Fibroblast of peridontal ligament (primary cell): ENCODE results near the gene METTL27.
"Not testable (repeated sequence)": the region's sequence is repeated elsewhere in the genome, so short reads cannot be mapped to it uniquely, and the experiment has no call there.

Experiments
- DNase-seq: peaks from one replicate; pipeline ENCODE4 v3.0.0-alpha.2; 2010; ENCODE audit errors: extremely low read depth

Gene METTL27

GRCh38 chr7:73839290-73839689 is 3.0 kb downstream of the METTL27 start:
- no peak for DNase-seq

DNA sequence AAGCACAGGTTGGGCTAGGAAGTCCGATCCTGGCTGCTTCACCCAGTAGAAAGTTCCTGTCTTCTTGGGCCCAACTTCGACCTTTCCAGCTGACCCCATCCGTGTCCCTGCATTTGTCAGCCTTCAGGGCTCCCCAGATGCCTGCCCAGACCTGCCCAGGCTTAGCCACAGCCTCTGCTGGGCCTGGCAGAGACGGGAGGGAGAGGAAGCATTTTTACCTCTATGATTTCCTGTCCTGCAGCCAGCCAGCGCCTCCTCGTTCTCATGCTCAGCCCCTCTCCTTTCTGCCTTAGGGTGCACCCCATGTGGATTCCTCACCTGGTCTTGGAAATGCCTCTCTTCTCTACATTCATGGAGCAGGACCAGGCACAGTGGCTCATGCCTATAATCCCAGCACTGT is 3.7 kb downstream of the METTL27 start:
- no peak for DNase-seq

GRCh38 chr7:73837167-73837566 is 5.1 kb downstream of the METTL27 start:
- DNase-seq, result not testable (repeated sequence)

DNA sequence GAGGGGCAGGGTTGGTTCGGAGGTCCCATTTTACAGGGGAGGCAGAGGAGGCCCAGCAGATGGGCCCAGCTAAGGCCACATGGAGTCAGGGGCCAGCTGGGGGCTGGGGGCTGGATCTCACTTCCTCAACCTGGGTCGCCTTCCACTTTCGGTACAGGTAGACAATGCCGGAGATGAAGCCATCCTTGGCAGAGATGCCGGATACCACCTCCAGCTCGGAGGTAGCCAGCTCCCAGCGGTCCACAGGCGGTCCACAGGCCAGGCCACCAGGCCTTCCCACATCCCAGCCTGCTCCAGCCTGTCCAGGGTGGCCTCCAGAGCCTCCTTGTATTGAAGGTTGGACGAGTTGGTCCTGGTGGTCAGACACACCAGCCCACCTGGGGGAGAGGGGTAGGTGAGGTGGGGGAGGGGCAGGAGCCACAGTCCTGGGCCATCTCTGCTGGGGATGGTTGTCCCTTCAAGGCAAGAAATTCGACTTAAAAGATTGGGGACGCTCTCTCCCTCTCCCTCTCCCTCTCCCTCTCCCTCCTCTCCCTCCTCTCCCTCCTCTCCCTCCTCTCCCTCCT is 7.6 kb downstream of the METTL27 start:
- DNase-seq, result no peak

GRCh38 chr7:73833251-73833919 is 8.9 kb downstream of the METTL27 start:
- no peak for DNase-seq

DNA sequence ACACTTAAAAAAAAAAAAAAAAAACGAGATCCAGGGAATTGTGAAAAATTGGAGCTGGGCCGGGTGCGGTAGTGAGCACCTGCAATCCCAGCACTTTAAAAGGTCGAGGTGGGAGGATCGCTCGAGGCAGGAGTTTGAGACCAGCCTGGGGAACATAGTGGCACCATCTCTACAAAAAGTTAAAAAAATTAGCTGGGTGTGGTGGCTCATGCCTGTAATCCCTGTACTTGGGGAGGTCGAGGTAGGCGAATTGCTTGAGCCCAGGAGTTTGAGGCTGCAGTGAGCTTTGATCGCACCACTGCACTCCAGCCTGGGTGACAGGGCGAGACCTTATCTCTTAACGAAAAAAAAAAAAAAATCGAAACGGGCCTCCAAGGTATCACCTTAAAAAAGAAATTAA is 9.5 kb downstream of the METTL27 start:
- DNase-seq, result no peak

DNA sequence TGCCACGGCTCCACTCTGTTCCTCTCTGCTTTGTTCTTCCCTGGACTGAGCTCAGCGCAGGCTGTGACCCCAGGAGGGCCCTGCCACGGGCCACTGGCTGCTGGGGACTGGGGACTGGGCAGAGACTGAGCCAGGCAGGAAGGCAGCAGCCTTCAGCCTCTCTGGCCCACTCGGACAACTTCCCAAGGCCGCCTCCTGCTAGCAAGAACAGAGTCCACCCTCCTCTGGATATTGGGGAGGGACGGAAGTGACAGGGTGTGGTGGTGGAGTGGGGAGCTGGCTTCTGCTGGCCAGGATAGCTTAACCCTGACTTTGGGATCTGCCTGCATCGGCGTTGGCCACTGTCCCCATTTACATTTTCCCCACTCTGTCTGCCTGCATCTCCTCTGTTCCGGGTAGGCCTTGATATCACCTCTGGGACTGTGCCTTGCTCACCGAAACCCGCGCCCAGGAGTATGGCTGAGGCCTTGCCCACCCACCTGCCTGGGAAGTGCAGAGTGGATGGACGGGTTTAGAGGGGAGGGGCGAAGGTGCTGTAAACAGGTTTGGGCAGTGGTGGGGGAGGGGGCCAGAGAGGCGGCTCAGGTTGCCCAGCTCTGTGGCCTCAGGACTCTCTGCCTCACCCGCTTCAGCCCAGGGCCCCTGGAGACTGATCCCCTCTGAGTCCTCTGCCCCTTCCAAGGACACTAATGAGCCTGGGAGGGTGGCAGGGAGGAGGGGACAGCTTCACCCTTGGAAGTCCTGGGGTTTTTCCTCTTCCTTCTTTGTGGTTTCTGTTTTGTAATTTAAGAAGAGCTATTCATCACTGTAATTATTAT is 10.3 kb downstream of the METTL27 start:
- DNase-seq, result no peak

DNA sequence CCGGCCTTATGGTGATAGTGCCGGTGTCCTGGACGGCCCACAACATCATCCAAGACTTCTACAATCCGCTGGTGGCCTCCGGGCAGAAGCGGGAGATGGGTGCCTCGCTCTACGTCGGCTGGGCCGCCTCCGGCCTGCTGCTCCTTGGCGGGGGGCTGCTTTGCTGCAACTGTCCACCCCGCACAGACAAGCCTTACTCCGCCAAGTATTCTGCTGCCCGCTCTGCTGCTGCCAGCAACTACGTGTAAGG is 10.8 kb downstream of the METTL27 start:
- DNase-seq, result no peak

GRCh38 chr7:73830681-73831583 is 11.4 kb downstream of the METTL27 start, which contains the start of gene CLDN4:
TSS of gene CLDN4 (plus strand) at chr7:73830996. CDS start at chr7:73831202, 206 bp downstream.
- no peak for DNase-seq

GRCh38 chr7:73829921-73830680 is 12.2 kb downstream of the METTL27 start:
- no peak for DNase-seq

GRCh38 chr7:73829505-73829904 is 12.8 kb downstream of the METTL27 start:
- no peak for DNase-seq

- no peak for DNase-seq
Measured at GRCh38 chr7:73828972-73829371, 13.3 kb downstream of the METTL27 start.

DNA sequence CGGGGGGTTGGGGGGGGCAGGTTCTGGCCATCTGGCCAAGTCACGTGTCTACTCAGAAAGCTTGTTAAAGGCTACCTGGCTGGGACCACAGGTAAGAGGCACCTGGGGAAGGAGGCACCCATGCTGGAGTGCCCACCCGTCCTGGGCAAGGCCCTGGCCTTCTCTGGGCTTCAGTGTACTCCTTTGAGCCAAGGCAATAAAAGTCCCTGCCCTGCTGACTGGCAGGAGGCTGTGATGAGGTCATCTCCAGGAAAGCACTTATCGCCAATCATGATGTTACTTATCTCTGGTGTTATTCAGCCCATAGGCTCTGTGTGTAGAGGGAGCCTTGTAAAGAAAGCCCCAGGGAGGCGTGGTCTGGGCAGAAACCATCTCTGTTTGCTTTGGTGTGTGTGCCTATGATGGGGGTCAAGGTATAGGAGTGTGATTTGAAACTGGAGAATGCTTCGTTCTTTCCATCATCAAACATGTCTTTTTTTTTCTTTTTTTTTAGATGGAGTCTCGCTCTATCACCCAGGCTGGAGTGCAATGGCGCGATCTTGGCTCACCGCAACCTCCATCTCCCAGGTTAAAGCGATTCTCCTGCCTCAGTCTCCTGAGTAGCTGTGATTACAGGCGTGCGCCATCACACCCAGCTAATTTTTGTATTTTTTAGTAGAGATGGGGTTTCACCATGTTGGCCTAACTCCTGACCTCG is 14.1 kb downstream of the METTL27 start:
- DNase-seq, result peak; percentile 38

GRCh38 chr7:73827567-73828106 is 14.7 kb downstream of the METTL27 start:
- no peak for DNase-seq

DNA sequence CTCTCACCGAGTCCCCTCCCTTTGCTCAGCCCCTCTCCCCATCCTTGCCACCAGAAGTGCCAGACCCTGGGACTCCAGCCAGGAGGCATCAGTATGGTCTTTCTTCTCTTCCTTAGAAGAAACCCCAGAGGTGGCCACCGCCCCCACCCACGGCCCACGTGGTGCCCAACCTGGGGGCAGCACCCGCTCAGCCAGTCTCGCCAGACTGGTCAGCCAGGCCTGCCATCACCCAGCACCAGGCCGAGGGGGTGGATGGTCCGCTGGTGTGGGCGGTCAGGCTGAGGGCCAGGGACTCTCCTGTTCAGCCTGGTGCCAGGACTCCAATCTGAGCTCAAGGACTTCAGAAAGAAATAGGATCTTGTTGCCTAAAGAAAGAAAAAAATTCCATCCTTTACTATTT is 17.3 kb downstream of the METTL27 start:
- DNase-seq, result no peak

GRCh38 chr7:73823873-73824592 is 18.3 kb downstream of the METTL27 start:
- no peak for DNase-seq

- no peak for DNase-seq
Measured at GRCh38 chr7:73823257-73823656, 19.1 kb downstream of the METTL27 start.

DNA sequence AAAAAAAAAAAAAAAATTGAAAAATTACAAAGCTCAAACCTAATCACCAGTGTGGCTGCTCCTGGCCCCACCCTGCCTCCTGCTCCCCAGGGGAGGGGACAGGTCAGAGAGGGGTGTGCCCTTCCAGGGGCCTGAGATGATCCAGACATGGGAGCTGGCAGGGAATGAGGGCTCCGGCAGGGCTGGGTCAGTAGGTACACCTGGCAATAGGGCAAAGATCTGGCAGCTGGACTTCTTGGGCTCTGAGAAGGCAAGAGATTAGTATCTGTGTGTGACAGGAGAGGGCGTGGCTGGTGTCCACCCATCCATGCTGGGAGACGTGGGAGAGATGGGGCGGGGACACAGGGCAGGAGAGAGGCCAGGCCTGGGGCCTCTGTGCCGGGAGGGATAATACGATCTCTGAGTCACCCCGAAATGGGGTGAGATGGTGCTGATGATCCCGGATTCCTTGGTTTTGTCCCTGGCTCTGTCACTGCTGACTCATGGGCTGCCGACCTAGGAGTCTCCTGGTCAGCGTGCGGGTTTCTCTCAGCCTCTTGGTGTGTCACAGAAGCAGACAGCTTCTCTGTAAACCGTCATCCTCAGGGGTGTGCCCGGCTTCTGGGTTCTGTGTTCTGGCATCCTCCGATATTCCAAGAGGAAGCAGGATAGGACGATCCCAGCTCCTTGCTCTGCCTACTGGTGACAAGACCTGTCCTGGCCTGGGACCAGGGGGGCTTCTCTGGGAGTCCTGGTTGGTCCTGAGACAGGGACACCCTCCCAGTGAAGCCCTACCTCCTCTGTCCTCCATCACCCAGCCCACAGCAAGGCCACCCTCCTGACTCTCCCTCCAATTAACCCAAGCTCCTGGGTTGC is 19.8 kb downstream of the METTL27 start:
- DNase-seq, result peak; percentile 92
